Measurements from ENCODE around the gene MATR3.

MATR3 gene

GRCh38 chr5:139272471-139273321 lies 20.8 kb upstream of the MATR3 start:
- DNase-seq = no peak

DNA sequence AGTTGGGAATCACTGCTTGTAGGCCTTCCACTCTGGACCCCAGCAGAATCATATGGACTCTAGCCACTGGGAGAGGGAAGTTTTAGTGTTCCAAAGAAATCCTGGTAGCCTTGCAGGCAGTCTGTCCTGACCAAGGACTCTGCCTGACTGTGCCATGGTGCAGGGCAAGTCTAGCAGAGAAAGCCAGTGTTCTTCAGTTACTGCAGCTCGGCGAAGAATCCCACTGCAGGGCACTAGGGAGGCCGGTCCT lies 20.3 kb upstream of the MATR3 start:
- DNase-seq = no peak

- DNase-seq = no peak
These were observed 19.8 kb upstream of the MATR3 start for GRCh38 chr5:139273572-139274289.

GRCh38 chr5:139275536-139275935 lies 18.0 kb upstream of the MATR3 start:
- no peak for DNase-seq

GRCh38 chr5:139275956-139276355 lies 17.6 kb upstream of the MATR3 start:
- no peak for DNase-seq

- DNase-seq = no peak
These were observed 17.1 kb upstream of the MATR3 start for GRCh38 chr5:139276426-139276825.

GRCh38 chr5:139277171-139277570 lies 16.4 kb upstream of the MATR3 start:
- no peak for DNase-seq

DNA sequence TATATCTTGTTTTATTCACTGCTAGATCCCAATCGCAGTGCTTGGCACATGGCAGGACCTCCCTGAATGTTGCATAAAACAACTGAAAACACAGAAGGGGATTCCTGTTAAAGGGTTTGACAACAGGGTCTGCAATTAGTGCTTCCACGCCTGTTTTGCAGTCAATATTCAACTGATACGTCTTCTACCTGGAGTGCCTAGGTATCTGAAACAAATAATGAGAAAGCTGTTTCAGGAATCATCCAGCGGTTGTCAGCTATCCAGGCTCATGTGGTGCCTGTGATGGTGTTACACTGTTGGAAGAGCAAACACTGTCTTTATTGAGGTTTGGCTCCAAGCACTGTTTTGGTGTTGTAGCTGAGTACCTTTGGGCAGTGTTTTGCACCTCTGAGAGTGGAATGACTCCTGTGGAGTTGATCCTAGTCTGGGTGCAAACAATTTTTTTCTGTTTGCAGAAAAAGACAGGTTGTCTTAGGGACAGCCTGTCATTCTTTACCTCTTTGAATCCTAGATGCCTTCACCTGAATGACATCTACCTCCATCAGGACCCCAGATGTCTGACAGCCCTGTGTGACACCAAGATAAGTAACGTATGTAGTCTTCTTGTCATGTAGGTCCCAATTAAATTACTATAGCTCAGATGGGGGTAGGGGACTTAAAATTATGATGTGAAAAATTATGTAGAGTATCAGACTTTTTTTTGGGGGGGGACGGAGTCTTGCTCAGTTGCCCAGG lies 14.8 kb upstream of the MATR3 start:
- DNase-seq = no peak

- DNase-seq = peak; percentile 62
These were observed 11.4 kb upstream of the MATR3 start for GRCh38 chr5:139282197-139282557.

- no peak for DNase-seq
These were observed 10.0 kb upstream of the MATR3 start for GRCh38 chr5:139283252-139284166.

GRCh38 chr5:139284295-139284694 lies 9.2 kb upstream of the MATR3 start:
- no peak for DNase-seq

DNA sequence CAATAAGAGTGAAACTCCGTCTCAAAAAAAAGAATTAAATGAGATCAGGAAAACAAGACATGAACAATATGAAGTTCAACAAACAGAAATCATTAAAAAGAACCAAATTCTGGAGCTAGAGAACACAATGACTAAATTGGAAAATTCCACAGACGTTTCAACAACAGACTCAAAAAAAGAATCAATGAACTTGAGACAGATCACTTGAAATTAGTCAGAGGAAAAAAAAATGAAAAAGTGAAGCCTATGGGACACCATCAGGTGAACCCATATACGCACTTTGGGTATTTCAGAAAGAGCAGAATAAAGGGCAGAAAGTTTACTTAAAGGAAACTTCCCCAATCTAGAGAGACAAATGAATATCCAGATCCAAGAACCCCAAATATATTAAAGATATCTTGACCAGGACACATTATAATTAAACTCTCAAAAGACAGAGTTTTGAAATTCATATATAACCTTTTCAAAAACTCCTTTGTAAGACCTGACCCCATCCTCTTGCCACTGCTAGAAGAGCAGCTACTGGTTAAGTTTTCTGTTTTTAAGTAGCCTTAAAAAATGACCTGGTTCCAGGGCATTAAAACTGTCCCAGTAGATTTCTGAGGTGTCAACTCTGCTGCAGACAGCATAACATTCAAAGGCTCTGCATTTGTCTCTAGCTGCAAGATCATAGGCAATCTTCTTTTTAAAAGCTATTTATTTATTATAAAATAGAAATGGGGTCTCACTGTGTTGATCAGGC lies 7.7 kb upstream of the MATR3 start:
- no peak for DNase-seq

GRCh38 chr5:139287890-139288635 lies 5.5 kb upstream of the MATR3 start:
- DNase-seq = no peak

GRCh38 chr5:139291051-139291450 lies 2.5 kb upstream of the MATR3 start:
- no peak for DNase-seq

DNA sequence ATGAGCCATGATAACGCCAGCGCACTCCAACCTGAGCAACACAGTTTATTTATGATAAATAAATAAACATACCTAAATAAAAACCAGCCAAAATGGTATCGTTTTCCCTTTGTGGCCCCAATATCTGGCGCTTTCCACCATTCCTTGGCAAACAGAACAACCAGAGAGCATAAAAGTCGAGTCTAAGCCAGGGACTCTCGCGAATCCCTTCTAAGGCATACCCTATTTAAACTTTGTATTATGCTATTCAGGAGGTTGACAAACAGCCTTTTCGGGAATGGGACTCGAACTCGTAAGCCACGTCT lies 386 bp upstream of the MATR3 start:
- DNase-seq = no peak

GRCh38 chr5:139294374-139295165 lies 1.0 kb downstream of the MATR3 start:
- no peak for DNase-seq

DNA sequence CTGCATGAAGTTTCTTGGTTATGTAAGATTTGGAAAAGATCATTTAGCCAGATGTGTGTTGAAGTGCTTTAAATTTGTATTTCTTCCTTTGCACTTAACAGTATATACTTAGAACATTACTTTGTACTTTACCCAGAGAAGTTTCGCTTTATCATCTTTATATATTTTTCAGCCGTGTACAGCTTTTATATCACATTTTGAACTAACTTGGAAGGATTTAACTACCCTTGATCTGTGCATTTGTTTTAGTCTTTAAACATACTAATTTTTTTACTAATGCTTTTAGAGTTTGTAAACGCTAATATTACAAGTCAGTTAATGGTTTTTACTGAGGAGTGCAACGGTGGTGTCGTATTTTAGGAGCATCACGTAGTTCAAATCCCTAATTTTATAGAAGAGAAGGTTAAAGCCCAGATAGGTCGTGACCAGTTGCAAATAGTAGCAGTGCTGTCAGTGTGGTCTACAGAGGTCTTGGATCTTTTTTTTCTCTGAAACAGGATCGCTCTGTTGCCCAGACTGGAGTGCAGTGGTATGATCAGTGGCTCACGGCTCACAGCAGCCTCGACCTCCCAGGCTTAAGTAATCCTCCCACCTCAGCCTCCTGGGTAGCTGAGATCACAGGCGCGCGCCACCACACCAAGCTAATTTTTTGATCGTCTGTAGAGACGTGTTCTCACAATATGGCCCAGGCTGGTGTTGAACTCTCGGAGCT lies 2.0 kb downstream of the MATR3 start:
- no peak for DNase-seq

GRCh38 chr5:139296198-139296597 lies 2.7 kb downstream of the MATR3 start:
- DNase-seq = no peak

DNA sequence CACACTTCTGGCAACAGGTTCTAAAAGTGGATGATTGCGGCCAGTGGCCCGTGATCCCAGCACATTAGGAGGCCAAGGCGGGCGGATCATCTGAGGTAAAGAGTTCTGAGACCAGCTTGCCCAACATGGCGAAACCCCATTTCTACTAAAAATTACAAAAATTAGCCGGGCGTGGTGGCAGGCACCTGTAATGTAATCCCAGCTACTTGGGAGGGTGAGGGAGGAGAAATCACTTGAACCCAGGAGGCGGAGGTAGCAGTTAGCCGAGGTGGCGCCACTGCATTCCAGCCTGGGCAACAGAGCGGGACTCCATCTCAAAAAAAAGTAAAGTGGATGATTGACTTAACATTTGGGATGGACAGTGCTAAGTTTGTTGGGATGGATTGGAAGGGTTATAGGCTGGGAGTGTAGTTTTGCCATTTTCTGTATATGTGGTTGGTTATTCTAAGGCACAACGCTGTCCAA lies 3.4 kb downstream of the MATR3 start:
- DNase-seq = no peak
